GM19025 (cell line): ENCODE results near the gene IQCH.
A peak's percentile ranks its signal among the peaks of the same experiment; 100 is the strongest.

Experiments
- ATAC-seq: cut with Tn5 transposase; IDR thresholded peaks from one replicate; pipeline ENCODE4 v1.9.1; 2021; ENCODE audit warnings: mild to moderate bottlenecking, low read depth, moderate library complexity; ENCODE audit not compliant: unreplicated experiment

Gene IQCH

GRCh38 chr15:67254238-67255175 is at the start of gene IQCH, which contains the start of gene AAGAB:
TSS of gene IQCH (plus strand) at chr15:67254786. CDS start at chr15:67254897, 111 bp downstream.
TSS of gene AAGAB (minus strand) at chr15:67254661. CDS start at chr15:67254631, 30 bp downstream.
- ATAC-seq, result peak; percentile 95

- ATAC-seq, result no peak
Measured at GRCh38 chr15:67207555-67208207, 46.9 kb upstream of the IQCH start.

- ATAC-seq, result no peak
Measured at GRCh38 chr15:67208396-67208795, 46.2 kb upstream of the IQCH start.

- ATAC-seq, result no peak
Measured at GRCh38 chr15:67210555-67211168, 43.9 kb upstream of the IQCH start.

GRCh38 chr15:67212684-67213367 is 41.8 kb upstream of the IQCH start:
- ATAC-seq, result no peak

- ATAC-seq, result no peak
Measured at GRCh38 chr15:67215102-67215501, 39.5 kb upstream of the IQCH start.

GRCh38 chr15:67216859-67217258 is 37.7 kb upstream of the IQCH start:
- no peak for ATAC-seq

- ATAC-seq, result no peak
Measured at GRCh38 chr15:67218428-67218827, 36.2 kb upstream of the IQCH start.

- ATAC-seq, result no peak
Measured at GRCh38 chr15:67219288-67219687, 35.3 kb upstream of the IQCH start.

- no peak for ATAC-seq
Measured at GRCh38 chr15:67224889-67225288, 29.7 kb upstream of the IQCH start.

- no peak for ATAC-seq
Measured at GRCh38 chr15:67225336-67225735, 29.2 kb upstream of the IQCH start.

GRCh38 chr15:67227431-67227830 is 27.2 kb upstream of the IQCH start:
- no peak for ATAC-seq

- ATAC-seq, result no peak
Measured at GRCh38 chr15:67227846-67228245, 26.7 kb upstream of the IQCH start.

GRCh38 chr15:67228286-67228685 is 26.3 kb upstream of the IQCH start:
- ATAC-seq, result no peak

- no peak for ATAC-seq
Measured at GRCh38 chr15:67230504-67230903, 24.1 kb upstream of the IQCH start.

- ATAC-seq, result no peak
Measured at GRCh38 chr15:67232591-67232990, 22.0 kb upstream of the IQCH start.

GRCh38 chr15:67240235-67241131 is 14.1 kb upstream of the IQCH start:
- ATAC-seq, result no peak

GRCh38 chr15:67241132-67241855 is 13.3 kb upstream of the IQCH start:
- peak; percentile 83 for ATAC-seq

- ATAC-seq, result no peak
Measured at GRCh38 chr15:67242708-67243111, 11.9 kb upstream of the IQCH start.
